Gastroesophageal sphincter (tissue), 4 donors: ENCODE results near the gene VPS41. TPM values are rescaled to one million over a fixed set of nuclear protein-coding genes. Genes with fewer than 3 reads are reported as not detected.

Experiments used
- ATAC-seq: fragments of 150-250 bp; one replicate; pipeline ENCODE4 v1.9.1; 2016; ENCODE audit warnings: mild to moderate bottlenecking, moderate library complexity
- H3K27ac ChIP-seq, 4 donors: fragments of 200-600 bp; sonication (generic) in 3 of 4; 1 replicate in 3 of 4; 2 replicates in 1 of 4; pipeline ENCODE4 v1.5.1; 2016 to 2019
- H3K27me3 ChIP-seq: fragments of 200-600 bp; sonication (generic); one replicate; pipeline ENCODE4 v1.5.1; 2019
- H3K36me3 ChIP-seq, 2 donors: fragments of 200-600 bp; sonication (generic); one replicate each; pipeline ENCODE4 v1.5.1; 2019; ENCODE audit warnings: control low read depth in 1 of 2
- H3K4me1 ChIP-seq, 3 donors: fragments of 200-600 bp; sonication (generic); 1 replicate in 2 of 3; 2 replicates in 1 of 3; pipeline ENCODE4 v1.5.1; 2016 to 2019; ENCODE audit warnings: control low read depth in 2 of 3
- H3K4me3 ChIP-seq, 2 donors: fragments of 200-600 bp; sonication (generic); one replicate each; pipeline ENCODE4 v1.5.1; 2019; ENCODE audit warnings: mild to moderate bottlenecking in 1 of 2, moderate library complexity in 1 of 2
- H3K9me3 ChIP-seq, 3 donors: fragments of 200-600 bp; sonication (generic); one replicate each; pipeline ENCODE4 v1.5.1; 2017 to 2019; ENCODE audit warnings: control low read depth in 2 of 3
- CTCF ChIP-seq, 4 experiments: fragments of 200-600 bp in 2 of 4; fragments of 450-650 bp in 2 of 4; sonication (generic) in 1 of 4; IDR thresholded peaks; one replicate each; pipeline ENCODE4 v1.5.1; 2017 to 2019; ENCODE audit warnings: antibody characterized with exemption in 4 of 4, mild to moderate bottlenecking in 2 of 4, moderate library complexity in 2 of 4
- EP300 ChIP-seq: sonication (generic); formaldehyde crosslinking; IDR thresholded peaks from one replicate; pipeline ENCODE4 v1.6.1; 2017; ENCODE audit warnings: antibody characterized with exemption, mild to moderate bottlenecking
- POLR2A ChIP-seq, 2 donors: fragments of 450-650 bp; IDR thresholded peaks; one replicate each; pipeline ENCODE4 v1.6.1; 2017; ENCODE audit warnings: antibody characterized with exemption in 2 of 2, mild to moderate bottlenecking in 2 of 2, moderate library complexity in 1 of 2
- POLR2AphosphoS5 ChIP-seq: sonication (generic); formaldehyde crosslinking; IDR thresholded peaks from one replicate; pipeline ENCODE4 v1.6.1; 2017; ENCODE audit warnings: antibody characterized with exemption
- WGBS, 2 donors: methylation state at CpG; one replicate each; pipeline ENCODE4 v1.1.5; 2018; ENCODE audit warnings: low coverage in 1 of 2; 5-methylcytosine and 5-hydroxymethylcytosine counted together
- total RNA-seq, 4 donors: library from RNA; depleted of rRNA; stranded (reverse); fragments of >200 nt; gene quantifications; one replicate each; pipeline ENCODE4 v1.1.0, GENCODE V29; 2016

The VPS41 gene
- total RNA-seq, 4 donors from 2014 or later: 33.7 to 71.8 (median 44.3) TPM

GRCh38 chr7:38838725-38839385, 70.1 kb downstream of the VPS41 start:
- Histone ChIP-seq H3K27ac (no peak overlapping the region), H3K27me3 (no peaks in the 10 kb centered on the region), H3K36me3 (no peaks in the 10 kb centered on the region), H3K4me3 (no peak overlapping the region), H3K4me1 (peaks cover 0 to 9% (median 0%) of the 10 kb centered on the region in 3 donors), H3K9me3 (no peaks in the 10 kb centered on the region)
- no peak for ATAC-seq
- WGBS, 2 donors: 81 to 89% methylated on average over 6 of the region's 6 CpGs
- TF ChIP-seq EP300 (no peak), POLR2A (IDR thresholded peaks at IDR 0.05) (no peak), POLR2AphosphoS5 (no peak), CTCF (IDR thresholded peaks at IDR 0.05) (no peak)

GRCh38 chr7:38834357-38834756, 74.6 kb downstream of the VPS41 start:
- TF ChIP-seq CTCF (IDR thresholded peaks at IDR 0.05): no peak
- TF ChIP-seq POLR2A (IDR thresholded peaks at IDR 0.05): no peak
- TF ChIP-seq EP300: no peak
- TF ChIP-seq POLR2AphosphoS5: no peak
- H3K27me3 ChIP-seq: no peaks in the 10 kb centered on the region
- H3K4me1 ChIP-seq: peaks cover 0 to 13% (median 0%) of the 10 kb centered on the region in 3 donors
- H3K27ac ChIP-seq: no peak overlapping the region
- no peak overlapping the region for H3K4me3 ChIP-seq
- peaks cover 0 to 6% of the 10 kb centered on the region in 2 donors for H3K36me3 ChIP-seq
- WGBS, 2 donors: 78 to 83% methylated on average over 3 of the region's 3 CpGs
- no peak for ATAC-seq
- H3K9me3 ChIP-seq: no peaks in the 10 kb centered on the region

GRCh38 chr7:38833329-38833728, 75.7 kb downstream of the VPS41 start:
- no peak overlapping the region for H3K4me3 ChIP-seq
- no peaks in the 10 kb centered on the region for H3K9me3 ChIP-seq
- ATAC-seq: no peak
- peaks cover 0 to 6% of the 10 kb centered on the region in 2 donors for H3K36me3 ChIP-seq
- H3K4me1 ChIP-seq: peaks cover 0 to 13% (median 0%) of the 10 kb centered on the region in 3 donors
- H3K27ac ChIP-seq: no peak overlapping the region
- H3K27me3 ChIP-seq: no peaks in the 10 kb centered on the region
- 83 to 88% methylated on average over 1 of the region's 1 CpG for WGBS, 2 donors
- TF ChIP-seq CTCF (IDR thresholded peaks at IDR 0.05): no peak
- TF ChIP-seq POLR2A (IDR thresholded peaks at IDR 0.05): no peak
- TF ChIP-seq EP300: no peak
- TF ChIP-seq POLR2AphosphoS5: no peak

- H3K4me1 ChIP-seq: peaks cover 0 to 24% (median under 1%) of the 10 kb centered on the region in 3 donors
- H3K27me3 ChIP-seq: no peaks in the 10 kb centered on the region
- 42 to 60% methylated on average over 5 to 6 of the region's 6 CpGs for WGBS, 2 donors
- peaks cover 0 to 6% of the 10 kb centered on the region in 2 donors for H3K36me3 ChIP-seq
- TF ChIP-seq POLR2AphosphoS5 (no peak), POLR2A (IDR thresholded peaks at IDR 0.05) (no peak), CTCF (IDR thresholded peaks at IDR 0.05) (no peak), EP300 (no peak)
- H3K4me3 ChIP-seq: no peak overlapping the region
- peak; percentile 31 for ATAC-seq
- H3K9me3 ChIP-seq: no peaks in the 10 kb centered on the region
- peak overlapping the region in 1 of 4 donors; percentile 12 for H3K27ac ChIP-seq
These were observed 77.6 kb downstream of the VPS41 start for GRCh38 chr7:38831259-38831996.
